Measurements from ENCODE around the gene NDST1.
"Not testable (repeated sequence)": the region's sequence is repeated elsewhere in the genome, so short reads cannot be mapped to it uniquely, and the experiment has no call there.

NDST1 gene

GRCh38 chr5:150508828-150509227 is 897 bp downstream of the NDST1 start:
- no peak for DNase-seq (ENCODE audit: low read depth)

- DNase-seq (ENCODE audit: low read depth), result no peak
Measured at GRCh38 chr5:150509992-150510391, 2.1 kb downstream of the NDST1 start.

- no peak for DNase-seq (ENCODE audit: low read depth)
Measured at GRCh38 chr5:150510460-150511263, 2.7 kb downstream of the NDST1 start.

GRCh38 chr5:150511578-150512367 is 3.8 kb downstream of the NDST1 start:
- no peak for DNase-seq (ENCODE audit: low read depth)

- no peak for DNase-seq (ENCODE audit: low read depth)
Measured at GRCh38 chr5:150512368-150512747, 4.4 kb downstream of the NDST1 start.

GRCh38 chr5:150513375-150514309 is 5.7 kb downstream of the NDST1 start:
- DNase-seq (ENCODE audit: low read depth), result no peak

GRCh38 chr5:150514708-150515211 is 6.8 kb downstream of the NDST1 start:
- no peak for DNase-seq (ENCODE audit: low read depth)

- DNase-seq (ENCODE audit: low read depth), result no peak
Measured at GRCh38 chr5:150515446-150515845, 7.5 kb downstream of the NDST1 start.

GRCh38 chr5:150516011-150516410 is 8.1 kb downstream of the NDST1 start:
- no peak for DNase-seq (ENCODE audit: low read depth)

- DNase-seq (ENCODE audit: low read depth), result no peak
Measured at GRCh38 chr5:150517272-150518152, 9.6 kb downstream of the NDST1 start.

GRCh38 chr5:150518712-150519559 is 11.0 kb downstream of the NDST1 start:
- not testable (repeated sequence) for DNase-seq (ENCODE audit: low read depth)

GRCh38 chr5:150519560-150519945 is 11.6 kb downstream of the NDST1 start:
- no peak for DNase-seq (ENCODE audit: low read depth)

GRCh38 chr5:150519978-150520377 is 12.0 kb downstream of the NDST1 start:
- DNase-seq (ENCODE audit: low read depth), result no peak

GRCh38 chr5:150520747-150521521 is 13.0 kb downstream of the NDST1 start:
- no peak for DNase-seq (ENCODE audit: low read depth)

GRCh38 chr5:150521522-150521817 is 13.5 kb downstream of the NDST1 start:
- DNase-seq (ENCODE audit: low read depth), result no peak

GRCh38 chr5:150521939-150522503 is 14.1 kb downstream of the NDST1 start:
- DNase-seq (ENCODE audit: low read depth), result no peak

GRCh38 chr5:150522504-150523414 is 14.8 kb downstream of the NDST1 start:
- DNase-seq (ENCODE audit: low read depth), result no peak

Data from activated T-cell treated with anti-CD3 and anti-CD28 coated beads for 24 hours (primary cell).